ENCODE data around the gene RHOBTB1.

RHOBTB1 gene

DNA sequence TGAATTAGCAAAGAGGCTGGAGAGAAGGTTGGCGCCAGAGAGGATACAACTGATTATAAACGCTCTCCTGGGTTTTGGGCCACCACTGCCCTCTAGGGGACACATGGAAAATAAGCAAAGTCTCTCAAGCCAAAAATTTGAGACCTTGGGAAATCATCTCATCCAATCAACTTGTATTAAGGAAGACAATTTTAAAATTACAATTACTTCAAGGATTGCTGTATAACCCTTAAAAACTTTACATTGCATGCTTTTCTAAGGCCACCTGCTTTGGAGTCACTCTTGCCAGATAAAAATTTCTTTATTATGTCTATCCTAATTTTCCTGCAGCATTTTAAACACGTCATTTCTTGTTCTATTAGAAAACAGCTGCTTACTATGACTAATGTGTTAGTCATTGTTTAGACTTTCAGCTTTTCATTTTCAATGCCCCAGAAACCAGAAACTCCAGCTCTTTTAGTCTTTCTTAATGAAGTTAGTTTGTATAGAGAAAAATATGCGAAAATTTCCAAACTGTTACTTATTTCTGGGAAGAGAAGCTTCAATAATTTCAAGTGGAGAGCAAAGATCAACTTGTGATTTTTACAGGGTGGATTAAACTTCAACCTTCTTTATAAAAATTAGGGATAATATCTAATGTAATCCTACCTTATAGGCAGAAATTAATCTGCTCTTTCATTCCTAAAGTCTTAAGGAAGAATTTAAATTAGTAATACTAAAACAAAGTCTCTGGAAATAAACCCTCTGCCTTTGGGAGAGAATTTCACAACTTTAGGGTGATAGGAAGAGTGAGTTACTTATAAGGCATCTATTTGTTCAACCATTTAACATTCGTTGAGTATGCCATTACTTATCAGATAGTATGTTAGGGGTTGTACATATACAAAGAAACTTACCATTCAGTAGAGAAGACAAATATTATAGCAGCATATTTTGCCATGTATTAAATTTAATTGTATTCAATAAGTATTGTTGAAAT lies 20.6 kb upstream of the RHOBTB1 start:
- FAIRE-seq = peak; percentile 94

DNA sequence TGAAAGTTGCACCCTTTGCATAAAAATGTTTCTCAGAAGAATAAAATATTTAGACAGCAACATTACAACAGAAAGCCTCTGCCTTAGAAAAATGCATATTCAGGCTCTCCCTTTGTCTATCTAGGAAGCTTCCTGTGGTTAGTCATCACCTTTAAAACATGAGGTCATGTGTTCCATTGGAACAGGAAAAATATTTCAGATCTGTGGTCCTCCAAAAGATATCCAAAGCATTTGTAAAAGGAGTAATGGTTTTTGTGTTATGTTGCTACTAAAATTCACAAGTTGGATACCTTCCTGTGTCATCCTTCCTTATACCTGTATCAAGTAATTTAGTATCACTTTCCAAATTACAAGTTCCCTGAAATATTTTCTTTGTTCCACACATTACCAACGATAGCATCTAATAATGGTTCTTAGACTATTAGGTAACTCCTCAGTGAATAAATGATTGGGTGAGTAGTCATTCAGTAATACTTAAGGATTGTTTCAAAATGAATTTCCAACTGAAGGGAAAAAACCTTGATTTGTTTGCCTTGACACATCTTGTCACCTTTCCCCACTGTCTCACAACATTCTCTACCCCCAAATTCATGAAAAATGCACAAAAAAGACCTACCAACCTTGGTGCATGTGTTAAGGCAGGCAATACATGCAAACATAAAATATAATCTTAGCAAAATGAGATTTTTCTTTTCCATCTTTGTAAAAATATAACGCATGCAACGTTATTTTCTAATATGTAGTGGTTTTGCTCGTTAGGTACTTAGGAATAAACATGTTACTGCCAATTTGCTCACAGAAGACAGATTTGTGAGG lies 19.7 kb upstream of the RHOBTB1 start:
- no peak for FAIRE-seq

DNA sequence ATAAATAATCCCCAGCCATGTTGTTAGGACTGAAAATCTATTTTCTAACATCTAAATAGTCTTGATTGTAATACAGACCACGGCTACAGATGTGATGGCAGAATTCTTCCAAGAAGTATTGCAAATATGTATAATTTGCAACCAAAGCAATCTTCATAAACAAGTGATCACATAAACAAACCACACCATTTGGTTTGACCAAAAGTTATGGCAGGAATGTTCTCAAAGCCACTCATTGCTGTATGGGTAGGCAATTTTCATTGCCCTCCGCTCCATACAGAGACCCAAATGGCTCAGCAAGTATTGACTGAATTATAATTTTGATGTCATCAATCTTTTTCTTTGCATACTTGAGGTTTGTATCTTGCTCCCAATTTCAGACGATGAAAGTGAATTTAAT lies 19.0 kb upstream of the RHOBTB1 start:
- FAIRE-seq = no peak

DNA sequence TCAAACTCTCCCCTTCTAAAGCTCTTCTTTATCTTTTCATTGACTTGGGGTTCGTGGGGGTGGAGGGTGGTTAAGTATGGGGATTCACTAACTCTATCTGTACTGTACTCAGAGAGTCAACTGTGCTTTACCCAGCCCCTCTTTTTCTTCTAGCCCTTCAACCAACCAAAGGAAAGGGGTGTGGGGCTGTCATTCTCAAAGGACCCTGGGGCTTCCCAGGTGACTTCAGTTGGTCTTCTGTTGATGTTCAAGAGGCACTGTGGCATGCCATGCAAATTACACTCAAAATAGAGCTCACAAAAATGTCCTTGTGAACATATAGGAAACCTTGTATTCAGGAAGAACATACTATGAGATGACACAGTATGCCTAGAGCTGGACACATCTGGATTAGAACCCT lies 16.9 kb upstream of the RHOBTB1 start:
- no peak for FAIRE-seq

DNA sequence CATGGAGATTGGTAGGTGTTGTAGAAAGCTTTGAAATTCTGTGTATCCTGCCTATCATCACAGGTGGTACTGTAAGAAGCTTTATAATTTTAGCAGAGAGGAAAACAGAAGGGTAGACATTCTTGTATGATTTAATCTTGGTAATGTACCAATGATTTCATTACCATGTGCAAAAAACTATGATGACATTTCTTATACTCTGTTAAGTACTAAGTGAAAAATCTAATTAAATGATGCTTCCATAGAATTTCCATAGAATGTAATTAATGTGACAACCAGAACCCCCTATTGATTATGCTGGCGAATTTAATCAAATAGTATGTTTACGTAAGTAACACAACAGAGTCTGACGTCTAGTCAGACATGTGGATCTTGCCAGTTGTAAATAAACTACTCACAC lies 16.0 kb upstream of the RHOBTB1 start:
- FAIRE-seq = no peak

DNA sequence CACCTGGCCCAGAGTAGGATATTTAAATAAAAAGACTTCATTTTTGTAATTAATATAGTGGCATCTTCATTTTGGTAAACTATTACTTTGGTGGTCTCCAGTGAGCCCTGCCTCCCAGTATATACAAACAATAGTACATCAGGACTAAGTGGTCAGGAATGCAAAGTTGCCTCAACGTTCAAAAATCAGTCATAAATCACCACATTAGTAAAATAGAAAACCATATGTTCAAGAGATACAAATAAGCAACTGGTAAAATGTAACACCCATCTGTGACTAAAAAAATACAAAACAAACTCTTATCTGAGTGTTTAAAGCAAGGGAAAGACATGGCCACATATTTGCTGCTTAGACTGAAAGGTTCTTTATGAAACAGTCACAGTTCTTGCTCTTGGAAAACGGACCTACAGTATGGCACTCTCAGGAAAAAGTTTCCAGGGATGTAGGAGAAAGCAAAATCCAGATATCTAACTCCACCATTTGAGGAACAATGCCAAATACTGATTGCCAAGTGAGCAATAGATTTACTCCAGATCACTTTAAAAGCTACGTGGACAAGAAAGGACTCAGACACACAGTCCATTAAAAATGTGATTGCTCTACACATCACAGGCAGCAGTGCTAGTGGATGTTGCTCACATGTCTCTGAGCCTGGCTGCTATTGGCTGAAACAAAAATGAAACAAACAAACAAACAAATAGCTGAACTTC lies 15.1 kb upstream of the RHOBTB1 start:
- FAIRE-seq = no peak

DNA sequence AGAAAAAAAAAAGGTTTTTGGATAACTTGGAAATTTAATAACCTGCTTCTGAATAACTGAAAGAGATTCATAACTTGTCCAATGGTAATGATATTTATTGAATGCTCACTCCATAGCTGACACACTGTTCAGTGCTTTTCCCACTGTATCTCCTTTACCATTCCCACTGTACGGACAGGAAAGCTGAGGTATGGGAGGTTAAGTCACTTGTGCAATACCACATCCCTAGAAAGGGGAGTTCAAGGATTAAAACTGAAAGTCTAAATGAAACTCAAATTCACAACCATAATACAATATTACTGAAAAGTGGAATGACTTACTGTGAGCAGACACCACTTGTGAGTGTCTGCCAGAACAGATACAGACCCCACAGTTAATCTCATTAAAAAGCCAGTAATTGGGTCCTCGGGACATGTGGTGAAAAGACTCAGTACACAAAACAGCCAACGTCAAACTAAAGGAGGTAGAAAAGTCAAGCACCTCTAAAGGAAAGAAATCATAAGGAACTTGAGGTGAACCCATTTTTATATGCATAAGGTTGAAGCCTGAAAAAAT lies 13.8 kb upstream of the RHOBTB1 start:
- no peak for FAIRE-seq

DNA sequence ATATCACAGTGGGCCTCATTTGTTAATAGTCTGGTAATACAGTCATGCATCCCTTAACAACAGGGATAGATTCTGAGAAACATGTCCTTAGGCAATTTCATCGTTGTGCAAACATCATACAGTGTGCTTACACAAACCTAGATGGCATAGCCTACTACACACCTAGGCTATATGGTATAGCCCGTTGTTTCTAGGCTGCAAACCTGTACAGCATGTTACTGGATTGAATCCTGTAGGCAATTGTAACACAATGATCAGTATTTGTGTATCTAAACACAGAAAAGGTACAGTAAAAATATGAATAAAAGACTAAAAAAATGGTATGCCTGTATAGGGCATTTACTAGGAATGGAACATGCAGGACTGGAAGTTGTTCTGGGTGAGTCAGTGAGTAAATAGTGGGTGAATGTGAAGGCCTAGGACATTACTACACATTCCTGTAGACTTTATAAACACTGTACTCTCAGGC lies 12.0 kb upstream of the RHOBTB1 start:
- FAIRE-seq = no peak

DNA sequence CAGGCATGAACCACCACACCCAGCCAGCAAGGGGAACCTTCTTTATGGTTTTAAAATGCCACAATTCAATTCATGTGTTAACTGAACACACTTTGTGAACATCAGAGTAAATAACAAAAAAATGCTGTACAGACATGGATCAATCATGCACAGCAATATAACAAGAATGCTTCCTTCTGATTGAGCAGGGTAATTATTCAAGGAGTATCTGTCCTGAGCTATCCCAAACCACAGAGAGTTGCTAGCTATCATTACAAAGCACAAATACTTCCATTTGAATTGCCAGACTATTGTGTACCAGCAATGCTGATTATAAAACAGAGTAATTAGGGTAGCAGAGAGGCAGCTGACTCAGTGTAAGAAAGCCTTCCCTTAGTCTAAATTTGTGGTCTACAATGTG lies 11.3 kb upstream of the RHOBTB1 start:
- FAIRE-seq = no peak

DNA sequence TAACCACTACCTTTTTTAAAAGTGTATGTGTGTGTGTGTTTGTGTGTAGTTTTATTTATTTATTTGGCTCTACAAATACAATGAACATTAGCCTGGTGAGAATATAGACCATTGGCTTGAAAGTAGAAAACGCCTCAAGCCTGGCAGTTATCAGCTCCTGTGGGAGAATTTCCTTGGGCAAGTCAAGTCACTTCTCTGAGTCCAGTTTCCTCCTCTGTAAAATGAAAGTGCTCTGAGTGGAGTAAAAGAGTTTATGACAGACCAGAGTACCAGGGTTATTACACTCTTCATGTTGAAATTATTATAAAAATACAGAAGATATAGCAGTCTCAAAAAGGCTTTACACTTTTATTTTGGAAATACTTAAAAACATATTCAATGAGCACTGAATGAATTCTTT lies 10.1 kb upstream of the RHOBTB1 start:
- FAIRE-seq = no peak

DNA sequence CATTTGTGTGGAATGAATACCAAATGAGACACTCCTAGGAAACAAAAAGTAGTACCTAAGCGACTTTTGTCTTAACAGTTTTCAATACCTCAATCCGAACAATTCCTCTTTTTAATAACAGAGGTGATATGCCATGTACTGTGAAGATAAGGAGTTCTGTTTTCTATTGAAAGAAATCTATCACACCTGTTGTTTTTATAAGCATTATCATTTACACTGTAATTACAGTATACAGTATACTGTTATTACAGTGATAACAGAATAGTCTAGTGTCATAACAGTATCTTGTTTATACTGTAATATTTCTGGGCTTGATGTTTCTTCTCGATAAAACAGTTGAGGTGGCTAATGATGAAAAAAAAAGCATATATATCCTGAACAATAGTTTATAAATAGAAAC lies 9.4 kb upstream of the RHOBTB1 start:
- FAIRE-seq = no peak

DNA sequence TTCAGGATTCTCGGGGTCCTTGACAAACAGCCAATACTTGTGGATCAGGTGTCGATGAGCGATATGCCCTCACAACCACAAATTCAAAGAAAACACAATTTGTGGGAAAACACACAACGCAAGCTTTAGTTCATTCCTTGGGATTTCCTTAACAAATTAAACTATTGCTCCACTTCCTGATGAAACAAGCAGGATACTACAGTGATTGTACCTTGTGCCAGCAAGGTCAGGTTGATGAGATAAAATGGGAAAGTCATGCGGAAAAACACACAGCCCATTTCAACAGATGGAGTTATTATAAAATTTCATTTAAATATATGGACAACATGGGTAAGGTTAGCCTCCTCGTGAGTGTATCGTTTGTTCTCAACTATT lies 8.8 kb upstream of the RHOBTB1 start:
- FAIRE-seq = no peak

DNA sequence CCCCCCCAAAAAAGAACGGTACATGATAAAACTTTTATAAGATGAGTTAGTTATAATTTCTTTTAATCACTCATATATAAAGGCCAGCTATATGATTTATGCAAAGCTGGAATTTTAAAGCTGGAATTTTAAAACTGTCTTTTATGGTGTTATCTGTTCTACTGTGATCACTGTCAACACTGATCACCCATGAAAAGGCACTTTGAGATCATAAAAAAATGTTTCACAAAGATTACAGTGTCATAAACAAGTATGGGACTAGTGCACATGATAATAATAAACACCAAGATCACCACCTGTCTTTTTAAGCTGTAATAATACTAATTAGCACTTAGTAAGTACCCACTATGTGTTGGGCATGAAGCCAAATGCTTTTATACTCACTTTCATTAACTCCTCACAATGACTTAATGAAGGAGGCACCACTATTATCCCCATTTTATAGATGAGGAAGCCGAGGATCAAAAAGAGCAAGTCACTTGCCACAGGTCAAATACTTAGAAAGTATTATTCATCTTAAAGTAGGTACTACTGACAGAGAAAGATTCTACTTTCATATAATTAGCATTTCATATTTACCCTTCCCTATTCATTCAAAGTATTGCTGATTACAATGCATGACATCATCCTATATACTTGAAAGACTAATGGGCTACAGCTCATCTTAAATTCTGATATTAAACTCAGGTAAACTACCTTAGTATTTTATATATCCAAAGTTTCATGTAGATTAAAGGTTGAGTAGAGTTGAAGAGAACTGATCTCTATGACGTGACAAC lies 8.3 kb upstream of the RHOBTB1 start:
- no peak for FAIRE-seq

DNA sequence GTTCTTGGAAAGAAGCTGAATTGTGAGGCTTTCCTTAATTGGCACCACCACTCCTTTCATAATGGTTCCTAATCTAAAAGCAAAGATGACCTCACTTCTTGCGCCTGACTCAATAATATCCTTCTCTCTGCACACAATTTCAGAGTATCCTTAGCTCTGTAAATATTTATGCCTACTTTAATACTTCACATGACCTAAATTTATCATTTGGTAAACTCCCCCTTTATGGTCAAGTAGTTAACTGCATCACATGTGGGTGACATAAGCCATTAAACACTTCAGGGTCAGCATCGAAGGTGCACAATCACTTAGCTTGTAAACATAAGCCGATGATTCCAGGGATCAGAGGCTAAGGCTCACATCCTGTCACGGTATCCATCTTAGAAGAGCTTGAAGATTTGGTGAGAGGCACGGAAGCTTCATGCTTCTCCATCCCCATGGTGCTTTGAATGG lies 7.3 kb upstream of the RHOBTB1 start:
- peak; percentile 94 for FAIRE-seq

DNA sequence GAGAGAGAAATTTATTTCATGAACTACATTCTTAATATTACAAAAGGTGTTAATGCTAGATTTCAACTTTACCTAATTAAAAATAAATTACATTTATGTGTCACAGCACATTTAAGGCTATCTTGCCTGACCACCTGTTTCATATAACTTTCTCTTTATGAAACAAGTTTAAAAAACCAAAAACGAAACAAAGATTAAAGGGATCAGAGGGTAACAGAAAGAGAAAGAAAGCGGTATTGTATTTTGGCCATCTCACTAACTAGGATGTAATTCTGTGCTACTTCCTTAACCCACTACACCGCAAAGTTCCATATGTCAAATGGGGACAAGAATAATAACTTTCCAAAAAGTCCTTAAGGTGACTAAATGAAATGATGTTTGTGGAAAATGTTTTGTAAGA lies 6.3 kb upstream of the RHOBTB1 start:
- FAIRE-seq = no peak

DNA sequence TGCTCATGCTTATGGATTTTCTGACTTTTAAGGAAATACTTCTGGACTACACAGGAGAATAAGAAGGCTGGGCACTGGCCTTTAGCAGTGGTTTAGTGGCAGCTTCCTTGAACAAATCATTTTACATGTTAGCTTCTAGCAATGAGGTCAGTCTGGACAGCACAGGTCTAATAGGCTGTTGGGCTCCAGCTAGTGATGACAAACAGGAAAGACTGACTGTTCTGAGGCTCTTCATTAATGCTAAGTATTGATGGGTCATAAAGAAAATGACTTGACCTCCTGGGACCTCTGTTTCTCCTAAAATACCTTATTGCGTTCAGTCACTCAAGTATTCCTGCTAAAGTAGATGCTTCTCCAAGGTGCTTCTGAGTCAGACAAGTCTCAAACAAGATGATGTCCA lies 4.9 kb upstream of the RHOBTB1 start:
- no peak for FAIRE-seq

DNA sequence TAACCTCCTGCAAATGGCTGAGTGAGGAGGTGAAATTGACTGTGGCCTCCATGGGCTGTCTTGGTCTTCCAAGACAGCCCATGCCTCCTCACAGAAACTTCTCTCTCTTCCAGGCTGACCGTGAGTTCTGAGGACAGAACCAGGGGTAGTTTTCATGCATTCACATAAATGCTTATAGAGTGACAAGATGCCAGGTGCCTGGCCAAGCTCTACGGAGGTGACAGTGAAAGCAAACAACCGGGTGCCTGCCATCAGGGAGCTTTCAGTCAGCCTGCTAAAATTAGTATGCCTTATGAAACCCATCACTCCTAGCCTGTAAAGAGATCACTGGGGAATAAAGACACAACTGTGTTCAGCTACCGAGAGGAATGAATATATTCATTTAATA lies 919 bp upstream of the RHOBTB1 start:
- no peak for FAIRE-seq

DNA sequence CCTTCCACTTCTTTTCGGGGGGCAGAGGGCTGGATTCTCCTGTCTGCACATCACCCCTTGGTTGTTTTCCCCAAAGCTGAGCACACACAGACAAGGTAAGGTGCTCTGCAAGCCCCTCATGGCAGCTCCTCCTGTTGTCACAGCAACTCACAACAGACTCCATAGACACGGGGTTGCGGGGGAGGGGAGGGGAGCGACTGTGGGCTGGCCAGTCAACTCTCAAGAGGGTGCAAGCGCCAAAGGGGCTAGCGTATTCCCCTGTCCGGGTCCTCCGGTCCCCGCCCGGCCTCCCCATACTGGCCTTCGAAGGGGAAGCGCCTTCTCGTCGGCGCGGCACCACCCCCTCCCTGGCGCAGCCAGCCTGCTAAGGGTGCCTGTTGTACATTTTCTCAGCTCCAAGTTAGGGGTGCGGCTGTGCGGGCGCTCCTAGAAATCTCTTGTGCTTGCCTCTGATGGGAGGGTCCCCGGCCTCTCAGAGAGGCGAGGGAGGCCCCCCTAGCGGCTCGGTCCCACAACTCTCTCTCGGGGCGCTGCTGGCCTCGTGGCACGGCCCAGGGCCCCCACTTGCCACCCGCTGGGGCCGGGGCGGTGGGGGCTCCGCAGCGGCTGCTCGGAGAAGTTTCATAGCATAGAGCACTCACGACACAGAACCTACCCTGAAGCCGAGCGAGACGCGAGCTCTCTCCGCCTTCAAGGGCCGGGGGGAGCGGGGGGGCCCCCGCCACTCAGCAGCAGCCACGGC lies 498 bp downstream of the RHOBTB1 start:
- no peak for FAIRE-seq

DNA sequence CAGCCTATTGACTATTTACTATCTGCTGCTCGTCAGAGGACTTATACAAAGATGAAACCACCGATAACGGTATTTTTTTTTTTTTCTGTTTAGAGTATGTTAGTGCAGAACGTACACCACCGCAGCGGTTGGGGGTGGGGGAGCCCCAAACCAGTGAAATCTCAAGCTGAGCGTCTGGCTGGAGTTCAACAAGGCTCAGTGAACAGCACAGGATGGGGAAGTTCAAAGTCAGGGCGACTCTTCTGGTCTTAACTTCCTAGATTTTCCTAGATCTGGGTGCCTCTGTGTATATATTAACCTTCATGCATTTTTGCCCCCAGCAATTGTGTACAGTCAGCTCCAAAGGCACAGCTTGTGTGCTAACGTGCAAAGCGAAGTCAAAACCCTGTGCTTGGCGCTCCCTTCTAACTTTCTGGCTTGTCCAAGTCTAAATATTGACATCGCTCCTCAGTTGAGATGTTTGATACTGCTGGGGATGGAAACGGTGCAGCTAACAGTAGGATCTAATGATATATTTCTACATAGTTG lies 1.1 kb downstream of the RHOBTB1 start:
- FAIRE-seq = no peak

DNA sequence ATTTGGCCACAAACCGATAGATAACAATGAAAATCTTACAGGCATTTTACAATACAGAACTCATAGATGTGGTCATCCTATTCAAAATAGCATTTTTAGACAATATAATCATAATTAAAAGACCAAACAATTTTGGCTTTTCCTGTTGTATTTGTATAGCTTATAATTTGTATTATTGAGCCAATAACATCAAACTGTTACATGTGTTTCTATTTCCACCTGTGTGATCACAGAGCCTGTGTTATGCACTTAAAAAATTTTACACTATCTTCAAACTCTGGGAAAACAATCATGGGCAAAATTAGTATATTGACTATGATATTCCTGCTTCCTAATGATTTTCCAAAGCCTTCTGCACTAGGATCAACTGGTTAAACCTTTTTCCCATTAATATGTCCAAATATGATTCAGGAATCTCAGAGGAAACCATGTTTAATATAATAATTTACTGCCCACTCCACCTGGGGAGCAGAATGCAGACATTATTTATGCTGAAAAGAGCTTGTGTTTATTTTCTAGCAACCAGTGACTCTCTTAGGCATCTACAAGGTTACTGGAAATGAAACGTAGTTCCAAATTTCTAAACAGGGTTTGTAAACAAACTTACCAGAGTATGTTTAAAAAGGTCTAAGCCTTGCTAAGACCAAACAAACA lies 1.7 kb downstream of the RHOBTB1 start:
- FAIRE-seq = peak; percentile 61

Measured in endometrium (tissue), 2 donors.